ENCODE measurements around the gene KCNMA1.

DNA sequence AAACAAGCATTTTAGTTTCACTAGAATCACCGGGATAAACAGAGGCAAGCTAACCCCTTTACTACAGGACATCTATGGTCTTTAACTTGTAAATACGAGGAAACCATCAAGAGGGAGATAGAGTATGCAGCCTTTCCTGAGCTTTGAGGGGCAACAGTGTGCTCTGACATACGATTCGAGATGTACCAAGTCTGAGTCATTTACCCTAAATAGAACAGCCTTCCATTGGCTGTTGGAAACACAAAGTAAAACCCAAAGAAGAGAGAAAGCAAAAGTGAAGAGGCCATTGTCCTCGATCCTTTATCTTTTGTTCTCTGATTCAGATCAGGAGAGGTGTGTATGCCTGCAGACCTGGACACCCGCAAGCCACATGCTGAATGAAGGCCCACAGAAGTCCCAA lies 289.5 kb downstream of the KCNMA1 start:
- TF ChIP-seq, protein P1, sequence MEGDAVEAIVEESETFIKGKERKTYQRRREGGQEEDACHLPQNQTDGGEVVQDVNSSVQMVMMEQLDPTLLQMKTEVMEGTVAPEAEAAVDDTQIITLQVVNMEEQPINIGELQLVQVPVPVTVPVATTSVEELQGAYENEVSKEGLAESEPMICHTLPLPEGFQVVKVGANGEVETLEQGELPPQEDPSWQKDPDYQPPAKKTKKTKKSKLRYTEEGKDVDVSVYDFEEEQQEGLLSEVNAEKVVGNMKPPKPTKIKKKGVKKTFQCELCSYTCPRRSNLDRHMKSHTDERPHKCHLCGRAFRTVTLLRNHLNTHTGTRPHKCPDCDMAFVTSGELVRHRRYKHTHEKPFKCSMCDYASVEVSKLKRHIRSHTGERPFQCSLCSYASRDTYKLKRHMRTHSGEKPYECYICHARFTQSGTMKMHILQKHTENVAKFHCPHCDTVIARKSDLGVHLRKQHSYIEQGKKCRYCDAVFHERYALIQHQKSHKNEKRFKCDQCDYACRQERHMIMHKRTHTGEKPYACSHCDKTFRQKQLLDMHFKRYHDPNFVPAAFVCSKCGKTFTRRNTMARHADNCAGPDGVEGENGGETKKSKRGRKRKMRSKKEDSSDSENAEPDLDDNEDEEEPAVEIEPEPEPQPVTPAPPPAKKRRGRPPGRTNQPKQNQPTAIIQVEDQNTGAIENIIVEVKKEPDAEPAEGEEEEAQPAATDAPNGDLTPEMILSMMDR (IDR thresholded peaks at IDR 0.05): no peak
- TF ChIP-seq POLR2A (IDR thresholded peaks at IDR 0.05): no peak
